ENCODE data around the gene TRPM7. TPM values are rescaled to one million over a fixed set of nuclear protein-coding genes. Genes with fewer than 3 reads are reported as not detected.

Gene TRPM7
- total RNA-seq, 2 experiments from 2014 or later: 29.0 to 30.0 TPM

GRCh38 chr15:50552238-50552637 lies 134.4 kb downstream of the TRPM7 start:
- TF ChIP-seq CTCF (IDR thresholded peaks at IDR 0.05): no peak
- intact Hi-C loops (cut with DNase I, micrococcal nuclease): no loop called here
- H3K4me3 Mint-ChIP-seq: no peak overlapping the region
- no peaks in the 10 kb centered on the region for H3K27me3 Mint-ChIP-seq
- H3K4me1 ChIP-seq (ENCODE audit: insufficient read depth, low read length): no peaks in the 10 kb centered on the region
- CTCF ChIA-PET: no interaction called here
- H3K4me1 Mint-ChIP-seq (ENCODE audit: low read depth): peaks cover 7% of the 10 kb centered on the region
- no peak overlapping the region for H3K27ac Mint-ChIP-seq
- no peak for DNase-seq
- no peaks in the 10 kb centered on the region for H3K9me3 Mint-ChIP-seq
- no peak overlapping the region for H3K27ac ChIP-seq (ENCODE audit: low read depth in 1 of 2, low read length in 2 of 2)
- no peak for ATAC-seq (ENCODE audit: poor library complexity)
- POLR2A ChIA-PET: no interaction called here
- no peaks in the 10 kb centered on the region for H3K36me3 ChIP-seq (ENCODE audit: insufficient read depth, low read length)
- no peaks in the 10 kb centered on the region for H3K36me3 Mint-ChIP-seq (ENCODE audit: low read depth)
- H3K4me3 ChIP-seq (ENCODE audit: low read length): no peak overlapping the region
- no peaks in the 10 kb centered on the region for H3K27me3 ChIP-seq (ENCODE audit: control insufficient read depth in 1 of 2, insufficient read depth in 2 of 2, low read length in 2 of 2)
- no peaks in the 10 kb centered on the region for H3K9me3 ChIP-seq (ENCODE audit: control insufficient read depth in 1 of 2, insufficient read depth in 1 of 2, low read length in 2 of 2)

- no peak overlapping the region for H3K4me3 Mint-ChIP-seq
- Histone ChIP-seq H3K36me3 (ENCODE audit: insufficient read depth, low read length) (no peaks in the 10 kb centered on the region), H3K27me3 (ENCODE audit: control insufficient read depth in 1 of 2, insufficient read depth in 2 of 2, low read length in 2 of 2) (no peaks in the 10 kb centered on the region), H3K4me3 (ENCODE audit: low read length) (no peak overlapping the region), H3K9me3 (ENCODE audit: control insufficient read depth in 1 of 2, insufficient read depth in 1 of 2, low read length in 2 of 2) (no peaks in the 10 kb centered on the region), H3K4me1 (ENCODE audit: insufficient read depth, low read length) (no peaks in the 10 kb centered on the region), H3K27ac (ENCODE audit: low read depth in 1 of 2, low read length in 2 of 2) (no peak overlapping the region)
- ATAC-seq (ENCODE audit: poor library complexity): no peak
- ChIA-PET POLR2A (interaction anchor here (0.8 kb wide), 1 partner anchor 94 kb away, joined by 3 read pairs; no protein-coding TSS in a partner anchor), CTCF (no interaction called here)
- H3K27me3 Mint-ChIP-seq: no peaks in the 10 kb centered on the region
- no peaks in the 10 kb centered on the region for H3K9me3 Mint-ChIP-seq
- no peak for TF ChIP-seq CTCF (IDR thresholded peaks at IDR 0.05)
- DNase-seq: no peak
- H3K27ac Mint-ChIP-seq: no peak overlapping the region
- intact Hi-C loops (cut with DNase I, micrococcal nuclease): no loop called here
- H3K36me3 Mint-ChIP-seq (ENCODE audit: low read depth): no peaks in the 10 kb centered on the region
- no peaks in the 10 kb centered on the region for H3K4me1 Mint-ChIP-seq (ENCODE audit: low read depth)
These were observed 137.3 kb downstream of the TRPM7 start for GRCh38 chr15:50549326-50549725.

DNA sequence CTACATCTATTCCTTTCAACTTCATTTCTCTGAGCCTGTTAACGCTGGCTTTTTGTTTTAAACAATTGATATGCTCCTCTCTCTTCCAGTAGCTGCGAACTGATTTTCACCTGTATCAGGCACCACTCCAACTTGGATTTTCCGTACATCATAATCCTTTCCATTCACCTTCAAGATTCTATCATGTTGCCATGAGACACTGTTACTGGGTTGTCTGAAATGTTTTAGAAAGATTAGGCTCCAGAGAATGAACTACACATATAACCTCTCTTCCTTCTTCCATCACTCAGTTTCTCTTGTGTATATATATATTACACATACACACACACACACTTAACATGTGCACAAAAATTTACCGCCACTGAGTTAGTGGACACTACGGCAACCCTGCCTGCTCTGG lies 140.0 kb downstream of the TRPM7 start, which contains the start of gene USP50:
TSS of gene USP50 (minus strand) at position 101 of the 400 bp plus-strand sequence. CDS start 141 bp downstream, outside the sequence.
- H3K27me3 Mint-ChIP-seq: peaks cover 11% of the 10 kb centered on the region
- H3K4me1 ChIP-seq (ENCODE audit: insufficient read depth, low read length): no peaks in the 10 kb centered on the region
- H3K4me3 ChIP-seq (ENCODE audit: low read length): no peak within 1 kb of the TSS
- intact Hi-C loops (cut with DNase I, micrococcal nuclease): no loop called here
- no peaks in the 10 kb centered on the region for H3K36me3 ChIP-seq (ENCODE audit: insufficient read depth, low read length)
- DNase-seq (no peak), ATAC-seq (ENCODE audit: poor library complexity) (no peak)
- POLR2A ChIA-PET: no interaction called here
- H3K36me3 Mint-ChIP-seq (ENCODE audit: low read depth): no peaks in the 10 kb centered on the region
- H3K9me3 Mint-ChIP-seq: no peaks in the 10 kb centered on the region
- TF ChIP-seq CTCF (IDR thresholded peaks at IDR 0.05): no peak
- no peak within 1 kb of the TSS for H3K27ac Mint-ChIP-seq
- CTCF ChIA-PET: no interaction called here
- H3K27ac ChIP-seq (ENCODE audit: low read depth in 1 of 2, low read length in 2 of 2): no peak within 1 kb of the TSS
- H3K9me3 ChIP-seq (ENCODE audit: control insufficient read depth in 1 of 2, insufficient read depth in 1 of 2, low read length in 2 of 2): no peaks in the 10 kb centered on the region
- no peak within 1 kb of the TSS for H3K4me3 Mint-ChIP-seq
- no peaks in the 10 kb centered on the region for H3K4me1 Mint-ChIP-seq (ENCODE audit: low read depth)
- H3K27me3 ChIP-seq (ENCODE audit: control insufficient read depth in 1 of 2, insufficient read depth in 2 of 2, low read length in 2 of 2): no peaks in the 10 kb centered on the region

All from CD4-positive, alpha-beta T cell (primary cell).